Dermis microvascular lymphatic vessel endothelial cell (primary cell): ENCODE measurements around the gene NFKBIL1. TPM values are rescaled to one million over a fixed set of nuclear protein-coding genes. Genes with fewer than 3 reads are reported as not detected.

Source experiments
- DNase-seq, 2 donors: peaks; one replicate each; pipeline versions ENCODE4 v3.0.0 to v3.0.0-alpha.2; 2010; ENCODE audit warnings: low read depth in 2 of 2
- total RNA-seq: library from RNA; depleted of rRNA; stranded (reverse); fragments of >200 nt; gene quantifications from 2 replicates; pipeline ENCODE4 v1.2.1, GENCODE V29; 2014

NFKBIL1 gene
- total RNA-seq, 1 donor from 2014 or later, result 19.8 TPM

GRCh38 chr6:31559958-31560696 lies 12.7 kb downstream of the NFKBIL1 start:
- peak; percentile 99 for DNase-seq

DNA sequence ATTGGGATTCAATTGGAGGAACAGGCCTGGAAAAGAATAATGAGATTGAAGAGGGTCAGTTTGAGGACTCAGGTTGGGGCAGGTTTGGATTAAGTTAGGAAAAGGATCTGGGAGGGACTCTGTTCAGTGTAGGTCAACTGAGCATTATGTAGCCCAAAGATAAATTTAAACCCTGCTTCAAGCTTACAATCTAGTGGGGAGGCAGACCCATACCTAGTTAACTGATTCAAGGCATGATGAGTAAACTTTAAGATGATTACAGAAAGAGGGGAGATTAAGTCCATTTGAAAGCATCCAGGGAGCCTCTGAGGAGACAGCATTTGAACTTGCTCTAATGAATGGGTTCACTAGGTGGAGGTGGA lies 13.3 kb downstream of the NFKBIL1 start:
- no peak for DNase-seq

DNA sequence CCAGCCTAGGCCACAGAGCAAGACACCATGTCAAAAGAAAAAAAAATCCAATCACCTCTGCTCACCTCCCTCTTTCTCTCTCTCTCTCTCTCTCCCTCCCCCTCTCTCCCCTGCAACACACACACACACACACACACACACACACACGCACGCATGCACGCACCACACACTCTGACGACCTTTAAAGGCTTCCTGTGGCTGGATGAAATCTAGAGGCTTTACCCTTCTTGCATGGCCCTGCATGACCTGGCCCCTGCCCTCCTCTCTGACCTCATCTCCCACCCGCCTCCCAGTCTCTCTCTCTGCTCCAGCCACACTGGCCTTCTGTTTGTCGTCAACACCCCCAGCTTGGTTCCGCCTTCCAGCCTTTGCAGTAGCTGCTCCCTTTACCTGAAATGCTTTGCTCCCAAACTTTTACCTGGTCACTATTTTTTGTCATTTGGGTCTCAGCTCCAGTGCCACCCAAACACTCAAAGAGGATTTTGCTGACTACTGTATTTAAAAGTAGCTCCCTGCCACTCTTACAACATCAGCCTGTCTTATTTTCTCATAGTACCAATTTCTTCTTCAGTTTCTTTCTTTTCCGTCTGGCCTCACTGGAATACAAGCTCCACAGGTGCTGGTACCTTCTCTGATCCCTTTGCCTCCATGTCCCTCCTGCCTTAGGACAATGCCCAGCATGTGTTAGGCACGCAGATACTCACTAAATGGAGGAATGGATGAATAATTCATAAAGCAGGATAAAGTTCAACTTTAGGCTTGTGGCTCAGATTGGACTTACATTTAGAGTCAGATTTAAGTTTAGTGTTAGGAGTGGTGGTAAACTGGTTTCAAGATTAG lies 20.3 kb downstream of the NFKBIL1 start:
- no peak for DNase-seq

DNA sequence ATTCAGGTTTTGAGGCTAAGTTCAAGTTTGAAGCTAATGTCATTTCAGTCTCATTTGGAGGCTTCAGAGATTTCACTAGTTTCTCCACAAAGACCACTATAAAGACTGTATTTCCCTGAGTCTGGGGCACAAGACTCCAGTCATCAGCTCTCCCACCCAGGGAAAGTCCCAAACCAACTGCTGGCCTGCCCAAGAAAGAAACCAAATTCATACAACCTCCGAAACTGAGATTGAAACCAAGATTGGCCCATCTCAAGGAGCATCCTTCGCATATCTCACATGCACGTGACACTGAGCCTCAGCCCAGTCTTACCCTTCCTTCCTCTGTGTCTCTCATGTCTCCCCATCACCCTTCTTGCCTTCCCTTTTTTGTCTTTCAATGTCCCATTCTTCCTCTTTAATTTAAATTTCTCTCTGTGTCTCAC lies 21.1 kb downstream of the NFKBIL1 start:
- no peak for DNase-seq

DNA sequence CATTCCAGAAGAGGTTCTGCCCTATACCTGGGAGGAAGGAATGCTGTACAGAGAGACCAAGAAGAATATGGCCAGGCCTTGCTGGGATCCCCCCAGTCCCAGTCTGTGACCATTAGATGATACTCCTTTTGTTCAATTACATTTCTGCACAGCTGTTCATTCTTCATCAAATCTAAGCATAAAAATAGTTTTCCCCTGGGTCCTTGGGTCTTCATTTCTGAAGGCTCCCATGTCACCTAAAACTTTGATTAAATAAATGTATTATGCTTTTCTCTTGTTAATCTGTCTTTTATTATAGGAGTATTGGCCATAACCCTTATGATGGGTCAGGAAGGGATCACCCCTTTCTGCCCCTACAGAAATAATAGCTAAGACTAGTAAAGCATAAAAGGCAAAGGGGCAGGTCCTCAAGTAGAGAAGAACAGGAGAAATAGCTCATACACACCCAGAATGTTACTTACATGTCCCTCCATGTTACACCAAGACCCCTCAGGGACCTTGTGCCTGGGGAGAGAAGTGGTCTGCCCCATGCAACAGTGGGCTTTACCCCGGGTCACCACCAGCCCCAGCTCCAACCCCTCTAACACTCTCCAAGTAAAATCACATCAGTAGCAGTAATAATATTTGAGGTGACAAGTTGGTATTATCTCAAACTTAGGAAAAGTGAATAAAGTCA lies 22.6 kb downstream of the NFKBIL1 start:
- no peak for DNase-seq

DNA sequence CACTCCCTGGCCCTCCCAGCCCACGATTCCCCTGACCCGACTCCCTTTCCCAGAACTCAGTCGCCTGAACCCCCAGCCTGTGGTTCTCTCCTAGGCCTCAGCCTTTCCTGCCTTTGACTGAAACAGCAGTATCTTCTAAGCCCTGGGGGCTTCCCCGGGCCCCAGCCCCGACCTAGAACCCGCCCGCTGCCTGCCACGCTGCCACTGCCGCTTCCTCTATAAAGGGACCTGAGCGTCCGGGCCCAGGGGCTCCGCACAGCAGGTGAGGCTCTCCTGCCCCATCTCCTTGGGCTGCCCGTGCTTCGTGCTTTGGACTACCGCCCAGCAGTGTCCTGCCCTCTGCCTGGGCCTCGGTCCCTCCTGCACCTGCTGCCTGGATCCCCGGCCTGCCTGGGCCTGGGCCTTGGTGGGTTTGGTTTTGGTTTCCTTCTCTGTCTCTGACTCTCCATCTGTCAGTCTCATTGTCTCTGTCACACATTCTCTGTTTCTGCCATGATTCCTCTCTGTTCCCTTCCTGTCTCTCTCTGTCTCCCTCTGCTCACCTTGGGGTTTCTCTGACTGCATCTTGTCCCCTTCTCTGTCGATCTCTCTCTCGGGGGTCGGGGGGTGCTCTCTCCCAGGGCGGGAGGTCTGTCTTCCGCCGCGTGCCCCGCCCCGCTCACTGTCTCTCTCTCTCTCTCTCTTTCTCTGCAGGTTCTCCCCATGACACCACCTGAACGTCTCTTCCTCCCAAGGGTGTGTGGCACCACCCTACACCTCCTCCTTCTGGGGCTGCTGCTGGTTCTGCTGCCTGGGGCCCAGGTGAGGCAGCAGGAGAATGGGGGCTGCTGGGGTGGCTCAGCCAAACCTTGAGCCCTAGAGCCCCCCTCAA lies 24.9 kb downstream of the NFKBIL1 start, which contains the start of gene LTA:
TSS of gene LTA (plus strand) at position 249 of the 871 bp plus-strand sequence. CDS start at position 703, 454 bp downstream.
- DNase-seq, result no peak

DNA sequence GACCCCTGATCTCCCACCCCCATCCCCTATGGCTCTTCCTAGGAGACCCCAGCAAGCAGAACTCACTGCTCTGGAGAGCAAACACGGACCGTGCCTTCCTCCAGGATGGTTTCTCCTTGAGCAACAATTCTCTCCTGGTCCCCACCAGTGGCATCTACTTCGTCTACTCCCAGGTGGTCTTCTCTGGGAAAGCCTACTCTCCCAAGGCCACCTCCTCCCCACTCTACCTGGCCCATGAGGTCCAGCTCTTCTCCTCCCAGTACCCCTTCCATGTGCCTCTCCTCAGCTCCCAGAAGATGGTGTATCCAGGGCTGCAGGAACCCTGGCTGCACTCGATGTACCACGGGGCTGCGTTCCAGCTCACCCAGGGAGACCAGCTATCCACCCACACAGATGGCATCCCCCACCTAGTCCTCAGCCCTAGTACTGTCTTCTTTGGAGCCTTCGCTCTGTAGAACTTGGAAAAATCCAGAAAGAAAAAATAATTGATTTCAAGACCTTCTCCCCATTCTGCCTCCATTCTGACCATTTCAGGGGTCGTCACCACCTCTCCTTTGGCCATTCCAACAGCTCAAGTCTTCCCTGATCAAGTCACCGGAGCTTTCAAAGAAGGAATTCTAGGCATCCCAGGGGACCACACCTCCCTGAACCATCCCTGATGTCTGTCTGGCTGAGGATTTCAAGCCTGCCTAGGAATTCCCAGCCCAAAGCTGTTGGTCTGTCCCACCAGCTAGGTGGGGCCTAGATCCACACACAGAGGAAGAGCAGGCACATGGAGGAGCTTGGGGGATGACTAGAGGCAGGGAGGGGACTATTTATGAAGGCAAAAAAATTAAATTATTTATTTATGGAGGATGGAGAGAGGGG lies 26.1 kb downstream of the NFKBIL1 start:
- no peak for DNase-seq

GRCh38 chr6:31574106-31575061 lies 27.0 kb downstream of the NFKBIL1 start:
- no peak for DNase-seq

GRCh38 chr6:31575335-31575901 lies 28.0 kb downstream of the NFKBIL1 start, which contains the start of gene TNF:
TSS of gene TNF (plus strand) at chr6:31575565. CDS start at chr6:31575742, 177 bp downstream.
- DNase-seq, result no peak

- DNase-seq, result no peak
Observed at GRCh38 chr6:31575952-31576685, 28.7 kb downstream of the NFKBIL1 start.

DNA sequence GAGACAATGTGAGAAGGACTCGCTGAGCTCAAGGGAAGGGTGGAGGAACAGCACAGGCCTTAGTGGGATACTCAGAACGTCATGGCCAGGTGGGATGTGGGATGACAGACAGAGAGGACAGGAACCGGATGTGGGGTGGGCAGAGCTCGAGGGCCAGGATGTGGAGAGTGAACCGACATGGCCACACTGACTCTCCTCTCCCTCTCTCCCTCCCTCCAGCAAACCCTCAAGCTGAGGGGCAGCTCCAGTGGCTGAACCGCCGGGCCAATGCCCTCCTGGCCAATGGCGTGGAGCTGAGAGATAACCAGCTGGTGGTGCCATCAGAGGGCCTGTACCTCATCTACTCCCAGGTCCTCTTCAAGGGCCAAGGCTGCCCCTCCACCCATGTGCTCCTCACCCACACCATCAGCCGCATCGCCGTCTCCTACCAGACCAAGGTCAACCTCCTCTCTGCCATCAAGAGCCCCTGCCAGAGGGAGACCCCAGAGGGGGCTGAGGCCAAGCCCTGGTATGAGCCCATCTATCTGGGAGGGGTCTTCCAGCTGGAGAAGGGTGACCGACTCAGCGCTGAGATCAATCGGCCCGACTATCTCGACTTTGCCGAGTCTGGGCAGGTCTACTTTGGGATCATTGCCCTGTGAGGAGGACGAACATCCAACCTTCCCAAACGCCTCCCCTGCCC lies 29.6 kb downstream of the NFKBIL1 start:
- no peak for DNase-seq

DNA sequence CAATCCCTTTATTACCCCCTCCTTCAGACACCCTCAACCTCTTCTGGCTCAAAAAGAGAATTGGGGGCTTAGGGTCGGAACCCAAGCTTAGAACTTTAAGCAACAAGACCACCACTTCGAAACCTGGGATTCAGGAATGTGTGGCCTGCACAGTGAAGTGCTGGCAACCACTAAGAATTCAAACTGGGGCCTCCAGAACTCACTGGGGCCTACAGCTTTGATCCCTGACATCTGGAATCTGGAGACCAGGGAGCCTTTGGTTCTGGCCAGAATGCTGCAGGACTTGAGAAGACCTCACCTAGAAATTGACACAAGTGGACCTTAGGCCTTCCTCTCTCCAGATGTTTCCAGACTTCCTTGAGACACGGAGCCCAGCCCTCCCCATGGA lies 30.2 kb downstream of the NFKBIL1 start:
- DNase-seq, result no peak

DNA sequence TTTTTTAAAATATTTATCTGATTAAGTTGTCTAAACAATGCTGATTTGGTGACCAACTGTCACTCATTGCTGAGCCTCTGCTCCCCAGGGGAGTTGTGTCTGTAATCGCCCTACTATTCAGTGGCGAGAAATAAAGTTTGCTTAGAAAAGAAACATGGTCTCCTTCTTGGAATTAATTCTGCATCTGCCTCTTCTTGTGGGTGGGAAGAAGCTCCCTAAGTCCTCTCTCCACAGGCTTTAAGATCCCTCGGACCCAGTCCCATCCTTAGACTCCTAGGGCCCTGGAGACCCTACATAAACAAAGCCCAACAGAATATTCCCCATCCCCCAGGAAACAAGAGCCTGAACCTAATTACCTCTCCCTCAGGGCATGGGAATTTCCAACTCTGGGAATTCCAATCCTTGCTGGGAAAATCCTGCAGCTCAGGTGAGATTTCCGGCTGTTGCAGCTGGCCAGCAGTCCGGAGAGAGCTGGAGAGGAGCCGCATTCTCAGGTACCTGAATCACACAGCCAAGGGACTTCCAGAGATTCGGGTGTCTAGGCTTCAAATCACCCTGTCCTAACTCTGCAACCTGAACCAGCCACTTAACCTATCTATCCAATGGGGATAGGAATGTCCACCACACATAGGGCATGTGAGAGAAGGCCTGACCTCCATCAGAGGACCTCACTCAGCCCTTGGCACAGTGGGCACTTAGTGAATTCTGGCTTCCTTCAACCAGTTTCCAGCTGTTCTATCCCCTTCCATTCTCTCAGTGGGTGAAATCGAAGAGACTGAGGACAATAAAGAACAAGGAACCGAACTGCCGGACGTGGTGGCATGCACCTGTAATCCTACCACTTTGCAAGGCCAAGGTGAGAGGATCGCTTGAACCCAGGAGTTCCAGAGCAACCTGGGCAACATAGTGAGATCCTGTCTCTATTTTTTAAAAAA lies 31.0 kb downstream of the NFKBIL1 start:
- DNase-seq, result peak in 1 of 2 donors; percentile 52

DNA sequence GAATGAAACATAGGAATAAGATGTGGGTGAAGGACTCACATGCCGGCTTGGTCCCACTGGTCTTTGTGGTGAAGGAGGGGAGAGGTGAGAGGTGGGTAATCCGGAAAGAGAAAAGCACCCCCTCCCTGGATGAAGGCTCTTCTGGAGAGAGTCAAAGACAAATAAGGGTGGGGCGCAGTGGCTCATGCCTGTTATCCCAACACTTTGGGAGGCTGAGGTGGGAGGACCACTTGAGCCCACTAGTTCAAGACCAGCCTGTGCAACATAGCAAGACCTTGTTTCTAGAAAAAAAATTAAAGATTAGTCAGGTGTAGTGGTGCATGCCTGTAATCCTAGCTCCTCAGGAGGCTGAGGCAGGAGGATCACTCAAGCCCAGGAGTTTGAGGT lies 31.7 kb downstream of the NFKBIL1 start:
- no peak for DNase-seq

GRCh38 chr6:31579546-31580437 lies 32.4 kb downstream of the NFKBIL1 start:
- no peak for DNase-seq
